NCI-H774 (cell line): ENCODE measurements around the gene CCDC141.
"Not testable (repeated sequence)": the region's sequence is repeated elsewhere in the genome, so short reads cannot be mapped to it uniquely, and the experiment has no call there.

Experiments
- DNase-seq: peaks from one replicate; lab custom pipeline; 2025; lab: John Stamatoyannopoulos, UW

The CCDC141 gene

GRCh38 chr2:179036353-179036905 is 13.5 kb downstream of the CCDC141 start:
- DNase-seq, result no peak

- no peak for DNase-seq
These were observed 18.1 kb downstream of the CCDC141 start for GRCh38 chr2:179031731-179032408.

- no peak for DNase-seq
These were observed 25.5 kb downstream of the CCDC141 start for GRCh38 chr2:179024445-179024844.

GRCh38 chr2:179022685-179023084 is 27.3 kb downstream of the CCDC141 start:
- no peak for DNase-seq

- no peak for DNase-seq
These were observed 28.7 kb downstream of the CCDC141 start for GRCh38 chr2:179021258-179021657.

- no peak for DNase-seq
These were observed 29.7 kb downstream of the CCDC141 start for GRCh38 chr2:179020156-179020750.

- no peak for DNase-seq
These were observed 30.7 kb downstream of the CCDC141 start for GRCh38 chr2:179019260-179019659.

GRCh38 chr2:179017773-179018357 is 32.1 kb downstream of the CCDC141 start:
- DNase-seq, result no peak

GRCh38 chr2:179014189-179014588 is 35.7 kb downstream of the CCDC141 start:
- DNase-seq, result not testable (repeated sequence)

GRCh38 chr2:179005976-179006375 is 44.0 kb downstream of the CCDC141 start:
- DNase-seq, result no peak

GRCh38 chr2:178999476-178999875 is 50.5 kb downstream of the CCDC141 start:
- DNase-seq, result no peak

- no peak for DNase-seq
These were observed 51.4 kb downstream of the CCDC141 start for GRCh38 chr2:178998539-178998938.

GRCh38 chr2:178997477-178997876 is 52.5 kb downstream of the CCDC141 start:
- no peak for DNase-seq

GRCh38 chr2:178997067-178997466 is 52.9 kb downstream of the CCDC141 start:
- no peak for DNase-seq

GRCh38 chr2:178994264-178994663 is 55.7 kb downstream of the CCDC141 start:
- no peak for DNase-seq

- no peak for DNase-seq
These were observed 56.1 kb downstream of the CCDC141 start for GRCh38 chr2:178993788-178994187.

GRCh38 chr2:178992719-178993118 is 57.2 kb downstream of the CCDC141 start:
- DNase-seq, result not testable (repeated sequence)

GRCh38 chr2:178990533-178991241 is 59.2 kb downstream of the CCDC141 start:
- DNase-seq, result no peak

- not testable (repeated sequence) for DNase-seq
These were observed 60.5 kb downstream of the CCDC141 start for GRCh38 chr2:178989424-178989823.

- not testable (repeated sequence) for DNase-seq
These were observed 67.3 kb downstream of the CCDC141 start for GRCh38 chr2:178982652-178983051.

- no peak for DNase-seq
These were observed 69.1 kb downstream of the CCDC141 start for GRCh38 chr2:178980815-178981214.

GRCh38 chr2:178978667-178979066 is 71.3 kb downstream of the CCDC141 start:
- DNase-seq, result no peak
